ENCODE data around the gene BCL2L12. TPM values are rescaled to one million over a fixed set of nuclear protein-coding genes. Genes with fewer than 3 reads are reported as not detected.

The BCL2L12 gene
- total and polyA plus RNA-seq, 2 of the 13 experiments (the other 11 are each of a cell fraction or from before 2014, with no cell fraction given) = 26.8 to 40.8 TPM

DNA sequence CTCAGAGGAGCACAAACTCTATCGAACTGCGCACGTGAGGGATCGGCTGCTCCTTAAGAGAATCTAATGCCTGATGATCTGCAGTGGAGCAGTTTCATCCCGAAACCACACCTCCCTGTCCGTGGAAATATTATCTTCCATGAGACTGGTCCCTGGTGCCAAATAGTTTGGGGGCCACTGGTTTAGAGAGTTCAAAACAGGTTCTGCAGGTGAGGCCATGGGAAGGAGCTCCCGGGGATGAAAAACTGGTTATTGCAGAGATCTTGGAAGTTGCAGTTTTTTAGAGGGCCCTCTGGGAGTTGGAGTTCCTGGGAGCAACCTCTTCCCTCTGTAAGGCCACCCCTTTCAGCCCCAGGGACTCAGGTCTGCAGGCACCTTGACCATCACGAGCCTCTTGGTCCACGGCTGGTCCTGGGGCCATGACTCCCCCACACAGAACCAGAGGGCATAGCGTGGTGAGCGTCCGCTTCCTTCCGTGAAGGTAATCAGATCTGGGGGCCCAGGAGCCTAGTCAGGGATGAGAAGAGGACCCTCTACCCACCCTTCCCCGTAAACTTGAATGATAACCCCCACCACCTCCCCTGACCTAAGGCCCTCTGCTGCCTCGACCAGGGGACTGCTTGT, 5.3 kb upstream of the BCL2L12 start:
- DNase-seq (ENCODE audit: low spot score) (no peak), FAIRE-seq (no peak), ATAC-seq (no peak)
- TF ChIP-seq MBD4 (IDR thresholded peaks at IDR 0.05; ENCODE audit: borderline replicate concordance, low read length) (no peak), ZNF12 (CRISPR knock-in tag; IDR thresholded peaks at IDR 0.05) (no peak), ZNF260 (CRISPR knock-in tag; IDR thresholded peaks at IDR 0.05; ENCODE audit: borderline replicate concordance, low read depth) (no peak), RAD51 (IDR thresholded peaks at IDR 0.05; ENCODE audit: borderline replicate concordance) (no peak), ZNF577 (CRISPR knock-in tag; IDR thresholded peaks at IDR 0.05; ENCODE audit: borderline replicate concordance, low read depth) (no peak), DR1 (CRISPR knock-in tag; IDR thresholded peaks at IDR 0.05) (no peak), HNF4G (IDR thresholded peaks at IDR 0.05; ENCODE audit: borderline replicate concordance, low read depth, low read length) (no peak), HNF4G (CRISPR knock-in tag; IDR thresholded peaks at IDR 0.05; ENCODE audit: borderline replicate concordance, low read depth) (no peak), ZNF570 (CRISPR knock-in tag; IDR thresholded peaks at IDR 0.05; ENCODE audit: borderline replicate concordance) (no peak), ZNF33B (CRISPR knock-in tag; IDR thresholded peaks at IDR 0.05) (no peak), ZBTB8A (CRISPR knock-in tag; IDR thresholded peaks at IDR 0.05; ENCODE audit: borderline replicate concordance, low read depth) (no peak)
- TF ChIP-seq, protein P1, sequence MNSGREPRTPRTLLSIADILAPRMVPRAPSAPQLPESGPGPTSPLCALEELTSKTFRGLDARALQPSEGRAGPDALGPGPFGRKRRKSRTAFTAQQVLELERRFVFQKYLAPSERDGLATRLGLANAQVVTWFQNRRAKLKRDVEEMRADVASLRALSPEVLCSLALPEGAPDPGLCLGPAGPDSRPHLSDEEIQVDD (CRISPR knock-in tag; IDR thresholded peaks at IDR 0.05; ENCODE audit: borderline replicate concordance) = no peak
- TF ChIP-seq, protein P2, sequence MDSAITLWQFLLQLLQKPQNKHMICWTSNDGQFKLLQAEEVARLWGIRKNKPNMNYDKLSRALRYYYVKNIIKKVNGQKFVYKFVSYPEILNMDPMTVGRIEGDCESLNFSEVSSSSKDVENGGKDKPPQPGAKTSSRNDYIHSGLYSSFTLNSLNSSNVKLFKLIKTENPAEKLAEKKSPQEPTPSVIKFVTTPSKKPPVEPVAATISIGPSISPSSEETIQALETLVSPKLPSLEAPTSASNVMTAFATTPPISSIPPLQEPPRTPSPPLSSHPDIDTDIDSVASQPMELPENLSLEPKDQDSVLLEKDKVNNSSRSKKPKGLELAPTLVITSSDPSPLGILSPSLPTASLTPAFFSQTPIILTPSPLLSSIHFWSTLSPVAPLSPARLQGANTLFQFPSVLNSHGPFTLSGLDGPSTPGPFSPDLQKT (CRISPR knock-in tag; IDR thresholded peaks at IDR 0.05; ENCODE audit: borderline replicate concordance) = no peak
- TF ChIP-seq, protein P3, sequence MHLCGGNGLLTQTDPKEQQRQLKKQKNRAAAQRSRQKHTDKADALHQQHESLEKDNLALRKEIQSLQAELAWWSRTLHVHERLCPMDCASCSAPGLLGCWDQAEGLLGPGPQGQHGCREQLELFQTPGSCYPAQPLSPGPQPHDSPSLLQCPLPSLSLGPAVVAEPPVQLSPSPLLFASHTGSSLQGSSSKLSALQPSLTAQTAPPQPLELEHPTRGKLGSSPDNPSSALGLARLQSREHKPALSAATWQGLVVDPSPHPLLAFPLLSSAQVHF (CRISPR knock-in tag; IDR thresholded peaks at IDR 0.05) = no peak
- TF ChIP-seq, protein P4, sequence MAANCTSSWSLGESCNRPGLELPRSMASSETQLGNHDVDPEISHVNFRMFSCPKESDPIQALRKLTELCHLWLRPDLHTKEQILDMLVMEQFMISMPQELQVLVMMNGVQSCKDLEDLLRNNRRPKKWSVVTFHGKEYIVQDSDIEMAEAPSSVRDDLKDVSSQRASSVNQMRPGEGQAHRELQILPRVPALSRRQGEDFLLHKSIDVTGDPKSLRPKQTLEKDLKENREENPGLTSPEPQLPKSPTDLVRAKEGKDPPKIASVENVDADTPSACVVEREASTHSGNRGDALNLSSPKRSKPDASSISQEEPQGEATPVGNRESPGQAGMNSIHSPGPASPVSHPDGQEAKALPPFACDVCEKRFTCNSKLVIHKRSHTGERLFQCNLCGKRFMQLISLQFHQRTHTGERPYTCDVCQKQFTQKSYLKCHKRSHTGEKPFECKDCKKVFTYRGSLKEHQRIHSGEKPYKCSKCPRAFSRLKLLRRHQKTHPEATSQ (CRISPR knock-in tag; IDR thresholded peaks at IDR 0.05; ENCODE audit: borderline replicate concordance) = no peak
- TF ChIP-seq, protein P5, sequence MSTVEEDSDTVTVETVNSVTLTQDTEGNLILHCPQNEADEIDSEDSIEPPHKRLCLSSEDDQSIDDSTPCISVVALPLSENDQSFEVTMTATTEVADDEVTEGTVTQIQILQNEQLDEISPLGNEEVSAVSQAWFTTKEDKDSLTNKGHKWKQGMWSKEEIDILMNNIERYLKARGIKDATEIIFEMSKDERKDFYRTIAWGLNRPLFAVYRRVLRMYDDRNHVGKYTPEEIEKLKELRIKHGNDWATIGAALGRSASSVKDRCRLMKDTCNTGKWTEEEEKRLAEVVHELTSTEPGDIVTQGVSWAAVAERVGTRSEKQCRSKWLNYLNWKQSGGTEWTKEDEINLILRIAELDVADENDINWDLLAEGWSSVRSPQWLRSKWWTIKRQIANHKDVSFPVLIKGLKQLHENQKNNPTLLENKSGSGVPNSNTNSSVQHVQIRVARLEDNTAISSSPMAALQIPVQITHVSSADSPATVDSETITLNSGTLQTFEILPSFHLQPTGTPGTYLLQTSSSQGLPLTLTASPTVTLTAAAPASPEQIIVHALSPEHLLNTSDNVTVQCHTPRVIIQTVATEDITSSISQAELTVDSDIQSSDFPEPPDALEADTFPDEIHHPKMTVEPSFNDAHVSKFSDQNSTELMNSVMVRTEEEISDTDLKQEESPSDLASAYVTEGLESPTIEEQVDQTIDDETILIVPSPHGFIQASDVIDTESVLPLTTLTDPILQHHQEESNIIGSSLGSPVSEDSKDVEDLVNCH (CRISPR knock-in tag; IDR thresholded peaks at IDR 0.05) = no peak
- no peak overlapping the region for H3K9ac ChIP-seq (ENCODE audit: insufficient read depth, low read depth, low read length)
- H4K20me1 ChIP-seq (ENCODE audit: insufficient read depth, low read length) = peaks cover 5% of the 10 kb centered on the region; the same call in 1 of the 2 replicates
- POLR2A ChIA-PET = interaction anchor here (1.6 to 3.1 kb wide), 2 partner anchors 13 to 19 kb away, joined by 4 to 15 read pairs; partner anchors contain the start of genes RRAS and SCAF1
- CTCF ChIA-PET (ENCODE audit: low intra/inter-chr PET ratio, low total read pairs) = no interaction called here
- no peaks in the 10 kb centered on the region for H3K9me3 ChIP-seq (ENCODE audit: low read length)
- peaks cover 27% of the 10 kb centered on the region for H3K4me1 ChIP-seq (ENCODE audit: insufficient read depth, low read length)
- no peak overlapping the region for H3K4me3 ChIP-seq (replicated peaks in 1 of 3; ENCODE audit: insufficient read depth in 1 of 3, low read depth in 2 of 3, low read length in 3 of 3)
- no peak overlapping the region for H2AFZ ChIP-seq (ENCODE audit: low read length)
- peaks cover 18 to 65% of the 10 kb centered on the region in 2 experiments for H3K36me3 ChIP-seq (replicated peaks in 1 of 2; ENCODE audit: control insufficient read depth in 1 of 2, insufficient read depth in 2 of 2, low read length in 2 of 2)
- in situ Hi-C loops (cut with HindIII; ENCODE audit: extremely low pct_ligation_motif_present, low pct_unique_long_range_greater_than_20kb) (no loop called here), intact Hi-C loops (cut with micrococcal nuclease; ENCODE audit: unreplicated experiment) (no loop called here)
- 94% methylated on average over 15 of the region's 15 CpGs for WGBS (ENCODE audit: low lambda C conversion rate)
- no peaks in the 10 kb centered on the region; a peak in 1 of 5 replicates for H3K27me3 ChIP-seq (ENCODE audit: control insufficient read depth in 1 of 2, insufficient read depth in 2 of 2, low read length in 2 of 2)
- H3K27ac ChIP-seq (ENCODE audit: extremely low read length, insufficient read depth, low read length) = no peak overlapping the region
- no TSS peak for BruUV-seq (replicated peaks)
- H3K79me2 ChIP-seq (ENCODE audit: insufficient read depth, low read length) = peaks cover 13% of the 10 kb centered on the region
- H3K4me2 ChIP-seq (ENCODE audit: low read depth, low read length) = no peak overlapping the region

Measured in HepG2 (cell line).